ENCODE results near the gene ADD2. TPM values are rescaled to one million over a fixed set of nuclear protein-coding genes. Genes with fewer than 3 reads are reported as not detected.
"Not testable (repeated sequence)": the region's sequence is repeated elsewhere in the genome, so short reads cannot be mapped to it uniquely, and the experiment has no call there.

ADD2 gene
- total RNA-seq, 6 experiments from 2014 or later, result not detected

DNA sequence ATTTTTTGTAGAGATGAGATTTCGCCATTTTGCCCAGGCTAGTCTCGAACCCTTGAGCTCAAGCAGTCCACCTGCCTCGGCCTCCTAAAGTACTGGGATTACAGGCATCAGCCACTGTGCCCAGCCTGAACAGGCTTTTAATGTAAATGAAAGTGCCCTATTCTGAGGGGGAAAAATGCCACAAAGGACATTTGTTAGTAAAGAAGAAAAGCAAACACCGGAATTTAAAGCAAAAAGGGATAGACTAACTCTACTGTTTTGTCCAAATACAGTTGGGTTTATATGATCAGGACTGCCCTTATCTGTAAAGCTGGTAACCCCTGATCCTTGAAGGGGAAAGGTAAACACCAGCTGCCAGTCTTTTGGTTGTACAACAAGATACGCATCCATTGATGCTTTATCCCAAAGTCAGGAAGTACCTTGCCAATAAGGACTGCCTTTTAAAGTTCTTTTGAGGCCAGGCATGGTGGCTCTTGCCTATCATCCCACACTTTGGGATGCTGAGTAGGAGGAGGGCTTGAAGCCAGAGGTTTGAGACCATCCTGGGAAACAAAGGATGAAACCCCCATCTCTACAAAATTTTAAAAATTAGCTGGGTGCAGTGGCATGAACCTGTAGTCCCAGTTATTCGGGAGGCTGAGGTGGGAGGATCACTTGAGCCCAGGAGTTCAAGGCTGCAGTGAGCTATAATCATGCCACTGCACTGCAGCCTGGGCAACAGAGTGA is 39.3 kb upstream of the ADD2 start:
- H3K4me1 Mint-ChIP-seq (ENCODE audit: low read depth), result no peaks in the 10 kb centered on the region
- H3K27ac Mint-ChIP-seq, result no peak overlapping the region
- DNase-seq, result no peak
- no peak for TF ChIP-seq CTCF (IDR thresholded peaks at IDR 0.05)
- peaks cover 16% of the 10 kb centered on the region for H3K27me3 Mint-ChIP-seq (ENCODE audit: insufficient read depth)
- no peak overlapping the region for H3K4me3 Mint-ChIP-seq
- H3K36me3 Mint-ChIP-seq (ENCODE audit: low read depth), result no peaks in the 10 kb centered on the region
- no peaks in the 10 kb centered on the region for H3K9me3 Mint-ChIP-seq

DNA sequence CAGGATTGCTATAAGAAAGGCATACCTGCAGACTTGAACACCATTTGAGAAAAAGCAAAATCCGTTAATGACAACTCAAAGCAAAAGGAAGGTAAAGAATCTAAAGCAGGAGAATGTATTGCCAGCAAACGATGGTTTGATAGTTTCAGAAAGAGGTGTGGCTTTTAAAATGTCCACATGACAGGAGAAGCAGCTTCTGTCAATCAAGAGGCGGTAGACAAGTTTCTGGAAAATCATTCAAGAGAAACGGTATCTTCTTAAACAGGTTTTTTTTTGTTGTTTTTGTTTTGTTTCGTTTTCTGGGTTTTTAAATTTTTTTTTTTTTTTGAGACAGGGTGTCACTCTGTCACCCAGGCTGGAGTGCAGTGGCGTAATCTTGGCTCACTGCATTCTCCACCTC is 38.6 kb upstream of the ADD2 start:
- Mint-ChIP-seq H3K4me3 (no peak overlapping the region), H3K27me3 (ENCODE audit: insufficient read depth) (peaks cover 16% of the 10 kb centered on the region), H3K27ac (no peak overlapping the region), H3K9me3 (no peaks in the 10 kb centered on the region), H3K36me3 (ENCODE audit: low read depth) (no peaks in the 10 kb centered on the region), H3K4me1 (ENCODE audit: low read depth) (no peaks in the 10 kb centered on the region)
- DNase-seq, result no peak
- no peak for TF ChIP-seq CTCF (IDR thresholded peaks at IDR 0.05)

- DNase-seq, result no peak
- Mint-ChIP-seq H3K9me3 (no peaks in the 10 kb centered on the region), H3K4me3 (no peak overlapping the region), H3K36me3 (ENCODE audit: low read depth) (no peaks in the 10 kb centered on the region), H3K27me3 (ENCODE audit: insufficient read depth) (peaks cover 21% of the 10 kb centered on the region), H3K27ac (no peak overlapping the region), H3K4me1 (ENCODE audit: low read depth) (no peaks in the 10 kb centered on the region)
- no peak for TF ChIP-seq CTCF (IDR thresholded peaks at IDR 0.05)
Observed at GRCh38 chr2:70806013-70806412, 38.0 kb upstream of the ADD2 start.

GRCh38 chr2:70801607-70802263 is 33.7 kb upstream of the ADD2 start:
- peaks cover 14% of the 10 kb centered on the region for H3K9me3 Mint-ChIP-seq
- H3K36me3 Mint-ChIP-seq (ENCODE audit: low read depth), result no peaks in the 10 kb centered on the region; the same call in 1 of the 2 replicates
- no peak overlapping the region for H3K27ac Mint-ChIP-seq
- no peak overlapping the region for H3K4me3 Mint-ChIP-seq
- peaks cover 29% of the 10 kb centered on the region for H3K27me3 Mint-ChIP-seq (ENCODE audit: insufficient read depth)
- DNase-seq, result no peak
- H3K4me1 Mint-ChIP-seq (ENCODE audit: low read depth), result no peaks in the 10 kb centered on the region
- TF ChIP-seq CTCF (IDR thresholded peaks at IDR 0.05), result no peak

DNA sequence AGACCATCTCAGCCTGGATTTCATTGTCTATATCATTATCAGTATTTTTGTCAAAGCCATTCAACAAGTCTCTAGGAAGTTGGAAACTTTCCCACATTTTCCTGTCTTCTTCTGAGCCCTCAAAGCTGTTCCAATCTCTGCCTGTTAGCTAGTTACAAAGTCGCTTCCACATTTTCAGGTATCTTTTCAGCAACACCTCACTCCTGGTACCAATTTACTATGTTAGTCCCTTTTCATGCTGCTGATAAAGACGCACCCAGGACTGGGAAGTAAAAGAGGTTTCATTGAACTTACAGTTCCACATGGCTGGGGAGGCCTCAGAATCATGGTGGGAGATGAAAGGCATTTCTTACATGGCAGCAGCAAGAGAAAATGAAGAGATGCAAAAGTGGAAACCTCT is 31.7 kb upstream of the ADD2 start:
- Mint-ChIP-seq H3K4me1 (ENCODE audit: low read depth) (no peaks in the 10 kb centered on the region), H3K4me3 (no peak overlapping the region), H3K36me3 (ENCODE audit: low read depth) (no peaks in the 10 kb centered on the region; the same call in 1 of the 2 replicates), H3K27me3 (ENCODE audit: insufficient read depth) (peaks cover 34% of the 10 kb centered on the region), H3K9me3 (peaks cover 14% of the 10 kb centered on the region), H3K27ac (no peak overlapping the region)
- no peak for TF ChIP-seq CTCF (IDR thresholded peaks at IDR 0.05)
- no peak for DNase-seq

- not testable (repeated sequence) for H3K4me3 Mint-ChIP-seq; H3K4me1 Mint-ChIP-seq (ENCODE audit: low read depth); DNase-seq; H3K36me3 Mint-ChIP-seq (ENCODE audit: low read depth); H3K27ac Mint-ChIP-seq
- H3K9me3 Mint-ChIP-seq, result peaks cover 14% of the 10 kb centered on the region
- peaks cover 37% of the 10 kb centered on the region for H3K27me3 Mint-ChIP-seq (ENCODE audit: insufficient read depth)
Observed at GRCh38 chr2:70797996-70798395, 30.0 kb upstream of the ADD2 start.
